8988T (cell line): ENCODE results near the gene ID4.

Source experiments
- DNase-seq: peaks from one replicate; pipeline ENCODE4 v3.0.0; 2011

Gene ID4

GRCh38 chr6:19836799-19837510, at the start of gene ID4:
Gene ID4, plus strand, starts transcription at chr6:19837370. Its CDS starts 385 bp downstream, at chr6:19837755.
- DNase-seq = no peak

DNA sequence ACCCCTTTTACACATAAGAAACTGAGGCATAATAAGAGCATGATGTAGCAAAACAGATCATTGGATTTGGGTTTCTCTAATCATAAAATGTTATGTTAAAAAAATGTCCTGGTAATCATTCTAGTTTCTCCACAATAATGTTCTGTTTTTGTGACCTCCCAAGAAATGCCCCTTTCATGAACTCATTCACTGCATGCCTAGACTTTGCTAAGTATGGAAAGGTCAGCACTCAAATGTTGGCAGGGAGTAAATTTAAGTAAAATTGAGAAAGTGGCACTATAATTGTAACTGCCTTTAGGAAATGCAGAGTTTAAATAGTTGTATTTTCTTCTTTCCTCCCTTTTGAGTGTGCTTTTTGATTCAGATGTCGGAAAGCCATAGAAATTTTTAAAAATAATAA, 48.5 kb upstream of the ID4 start:
- DNase-seq = no peak

GRCh38 chr6:19789100-19789803, 47.9 kb upstream of the ID4 start:
- no peak for DNase-seq

DNA sequence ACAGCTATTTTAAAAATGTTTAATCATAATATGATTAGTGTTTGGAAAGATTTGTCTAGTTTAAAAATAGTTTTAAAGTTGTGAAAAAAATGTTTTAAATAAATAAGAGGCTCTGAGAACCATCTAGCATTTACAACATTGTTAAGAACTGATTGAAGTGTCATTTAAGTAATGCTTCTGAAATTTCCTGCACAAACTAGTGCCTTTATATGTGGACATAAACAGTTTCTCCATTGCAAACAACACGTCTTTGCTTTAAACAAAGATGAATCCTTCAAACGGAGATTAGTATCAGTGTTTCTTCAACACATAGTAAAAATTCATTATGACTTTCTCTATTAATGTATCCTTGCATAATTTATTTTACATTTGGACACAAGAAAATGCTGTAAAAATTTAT, 45.9 kb upstream of the ID4 start:
- no peak for DNase-seq

GRCh38 chr6:19795211-19795610, 42.0 kb upstream of the ID4 start:
- no peak for DNase-seq

GRCh38 chr6:19796452-19796851, 40.7 kb upstream of the ID4 start:
- no peak for DNase-seq

DNA sequence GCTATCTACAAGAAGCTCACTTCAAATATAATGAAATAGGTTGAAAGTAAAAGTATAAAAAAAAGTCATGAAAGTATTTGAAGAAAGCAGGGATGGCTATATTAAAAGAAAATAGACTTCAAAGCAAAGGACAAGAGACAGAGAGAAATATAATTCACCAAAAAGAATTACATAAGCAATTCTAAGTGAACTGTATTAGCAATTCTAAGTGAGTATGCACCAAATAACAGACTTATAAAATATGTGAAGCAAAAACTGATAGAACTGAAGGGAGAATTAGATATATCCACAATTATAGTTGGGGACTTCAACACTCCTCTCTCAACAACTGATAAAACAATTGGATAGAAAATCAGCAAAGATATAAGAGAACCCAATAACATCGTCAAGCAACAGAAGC, 38.8 kb upstream of the ID4 start:
- no peak for DNase-seq

- DNase-seq = no peak
Observed at GRCh38 chr6:19802656-19803055, 34.5 kb upstream of the ID4 start.

DNA sequence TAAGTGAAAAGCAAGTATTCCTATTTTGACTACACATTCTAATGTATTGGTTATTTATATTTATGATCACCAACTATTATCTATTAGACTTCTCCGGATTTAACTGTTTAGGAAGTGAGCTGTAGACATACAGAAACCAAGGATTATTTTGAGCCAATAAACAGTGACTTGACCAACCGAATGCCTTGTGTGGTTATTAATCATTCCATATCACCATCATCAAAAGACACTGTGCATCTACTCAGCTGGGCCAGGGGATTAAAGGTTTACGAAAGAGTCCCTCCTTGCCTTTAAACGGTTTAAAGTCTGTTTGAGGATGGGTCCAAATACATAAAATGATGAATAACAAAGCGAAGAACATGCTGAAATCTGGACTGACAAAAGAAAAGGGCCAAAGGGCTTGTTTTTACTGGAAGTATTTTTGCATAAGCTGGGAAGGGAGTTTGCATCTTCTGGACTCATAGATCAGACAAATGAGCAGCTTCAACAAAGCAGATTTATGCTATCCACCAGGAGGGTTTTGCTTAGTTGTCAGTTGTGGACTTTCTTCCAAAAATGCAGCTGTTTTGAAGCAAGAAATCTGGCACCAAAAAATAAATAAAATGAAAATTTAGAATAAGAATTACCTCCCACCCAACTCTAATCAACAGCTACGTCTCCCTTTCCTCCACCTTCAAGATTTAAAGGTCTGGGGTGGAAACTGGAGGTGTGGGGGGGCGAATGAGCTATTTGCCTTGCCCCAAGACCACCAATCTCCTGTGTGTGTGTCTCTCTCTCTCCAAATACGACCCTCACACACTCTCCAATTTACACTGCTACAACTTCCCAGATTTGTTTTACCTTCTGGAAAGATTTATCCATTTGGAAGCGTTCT, 33.6 kb upstream of the ID4 start:
- DNase-seq = no peak

GRCh38 chr6:19804205-19805128, 32.7 kb upstream of the ID4 start:
- peak; percentile 56 for DNase-seq

DNA sequence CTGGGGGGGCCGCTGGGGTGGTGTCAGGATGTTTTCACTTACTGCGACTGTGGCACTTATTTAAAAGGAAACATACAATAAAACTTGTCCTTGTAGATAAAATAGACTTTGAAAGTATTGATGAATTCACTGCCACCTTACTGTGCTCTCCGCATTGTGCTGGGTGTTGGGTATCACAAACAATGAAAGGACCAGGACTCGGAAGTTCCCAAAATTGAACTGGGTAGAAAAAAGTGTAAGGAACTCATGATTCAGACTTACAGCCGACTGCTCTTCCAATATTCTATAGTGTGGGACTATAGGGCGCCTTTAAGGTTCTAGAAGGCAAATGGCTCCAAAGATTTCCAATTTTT, 32.1 kb upstream of the ID4 start:
- no peak for DNase-seq

DNA sequence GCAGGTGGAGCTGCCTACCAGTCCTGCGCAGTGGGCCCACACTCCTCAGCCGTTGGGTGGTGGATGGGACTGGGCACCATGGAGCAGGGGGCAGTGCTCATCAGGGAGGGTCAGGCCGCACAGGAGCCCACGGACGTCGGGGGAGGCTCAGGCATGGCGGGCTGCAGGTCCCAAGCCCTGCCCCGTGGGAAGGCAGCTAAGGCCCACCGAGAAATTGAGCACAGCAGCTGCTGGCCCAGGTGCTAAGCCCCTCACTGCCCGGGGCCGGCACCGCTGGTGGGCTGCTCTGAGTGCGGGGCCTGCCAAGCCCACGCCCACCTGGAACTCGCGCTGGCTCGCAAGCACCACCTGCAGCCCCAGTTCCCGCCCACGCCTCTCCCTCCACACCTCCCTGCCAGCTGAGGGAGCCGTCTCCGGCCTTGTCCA, 30.2 kb upstream of the ID4 start:
- no peak for DNase-seq

GRCh38 chr6:19811397-19812079, 25.6 kb upstream of the ID4 start:
- DNase-seq = no peak

DNA sequence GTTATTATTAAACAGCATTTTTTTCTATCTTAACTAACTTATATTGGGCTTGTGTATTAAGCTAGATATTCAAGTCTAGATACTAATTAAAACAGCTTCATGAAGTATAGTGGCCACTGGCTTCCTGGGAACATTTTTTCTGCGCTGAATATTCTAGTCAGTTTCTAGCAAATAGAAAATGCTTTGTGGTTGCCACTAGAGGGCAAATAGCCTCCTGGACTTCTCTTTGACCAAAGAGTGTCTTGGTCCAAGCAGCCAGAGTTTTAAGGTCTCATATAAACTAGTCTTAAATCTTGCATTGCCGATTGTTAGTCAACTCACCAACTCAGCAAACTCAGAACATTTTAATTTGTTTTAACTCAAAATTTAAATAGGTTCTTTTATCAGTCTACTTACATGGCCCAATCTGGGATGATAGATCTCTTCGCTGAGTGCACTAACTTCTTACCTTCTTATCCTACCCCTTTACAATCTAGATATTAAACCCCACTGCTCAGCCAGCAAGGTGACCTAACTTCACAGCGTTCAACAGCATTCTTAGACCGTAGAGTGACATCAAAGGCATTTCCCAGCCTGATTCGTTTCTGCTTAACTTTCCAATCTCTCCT, 24.6 kb upstream of the ID4 start:
- DNase-seq = no peak

GRCh38 chr6:19818805-19819204, 18.4 kb upstream of the ID4 start:
- no peak for DNase-seq

DNA sequence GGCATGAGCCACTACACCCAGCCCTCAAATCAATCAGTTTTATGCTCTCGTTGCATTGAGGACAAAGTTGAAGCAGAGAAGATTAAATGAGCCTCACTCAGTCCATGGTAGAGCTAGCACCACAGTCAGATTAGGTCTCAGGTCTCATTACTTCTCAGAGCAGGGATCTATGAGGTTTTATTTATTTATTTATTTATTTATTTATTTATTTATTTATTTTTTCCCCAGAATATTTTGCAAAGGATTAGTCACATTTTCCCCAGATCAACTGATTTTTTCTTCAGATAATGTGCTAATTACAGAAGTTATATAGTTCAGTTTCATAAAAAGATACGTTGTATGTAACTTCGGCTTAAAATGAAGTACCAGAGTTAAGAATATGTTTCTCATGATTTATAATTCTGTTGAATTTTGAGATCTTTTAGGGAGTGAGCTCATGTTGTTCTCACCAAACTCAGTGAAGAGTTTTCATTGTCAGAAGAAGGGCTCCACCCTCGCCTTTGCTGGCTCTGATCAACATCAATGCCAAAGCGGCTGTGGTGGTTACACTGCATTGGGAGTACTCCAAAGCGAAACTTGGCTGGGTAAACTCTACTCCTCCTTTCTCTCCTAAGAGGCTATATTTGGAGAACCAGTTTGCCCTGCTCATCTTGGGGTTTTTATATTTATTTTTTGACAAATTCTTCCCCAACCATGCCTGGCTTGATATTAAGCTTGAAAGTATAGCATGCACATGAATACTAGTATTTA, 12.9 kb upstream of the ID4 start:
- no peak for DNase-seq

DNA sequence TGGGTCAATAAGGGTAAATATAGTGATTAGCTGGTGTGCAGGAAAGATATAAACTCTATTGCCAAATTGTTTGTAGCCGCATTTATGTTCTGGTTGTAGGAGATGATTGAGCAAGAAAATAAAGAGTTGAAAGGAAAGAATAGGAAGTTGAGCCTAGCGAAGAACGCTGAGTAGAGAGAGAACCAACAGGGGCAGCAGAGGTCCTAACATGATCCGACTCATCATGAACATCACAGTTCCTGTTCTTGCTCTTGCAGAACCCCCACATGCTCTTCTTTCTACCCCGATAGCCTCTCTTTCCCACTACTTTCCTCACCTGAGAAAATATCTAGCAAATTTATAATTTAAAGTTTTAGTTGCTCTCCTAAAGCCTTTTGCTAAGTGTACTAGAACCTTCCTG, 9.9 kb upstream of the ID4 start:
- no peak for DNase-seq

DNA sequence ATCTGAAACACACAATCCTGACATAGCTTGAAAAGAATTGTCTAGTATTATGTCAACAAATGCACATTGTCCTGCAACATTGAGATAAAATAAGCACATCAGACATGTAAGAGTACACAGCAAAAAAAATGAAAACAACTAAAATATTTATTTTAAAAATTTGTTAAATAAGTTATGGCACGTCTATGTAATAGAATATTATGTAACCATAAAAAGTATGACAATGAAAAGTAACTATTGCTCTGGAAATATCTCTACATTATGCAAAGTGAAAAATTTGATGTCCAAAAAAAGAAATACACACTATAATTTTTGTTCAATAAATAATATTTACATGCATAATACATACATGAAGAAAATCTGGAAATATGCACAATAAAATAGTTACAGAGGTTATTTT, 9.3 kb upstream of the ID4 start:
- no peak for DNase-seq

DNA sequence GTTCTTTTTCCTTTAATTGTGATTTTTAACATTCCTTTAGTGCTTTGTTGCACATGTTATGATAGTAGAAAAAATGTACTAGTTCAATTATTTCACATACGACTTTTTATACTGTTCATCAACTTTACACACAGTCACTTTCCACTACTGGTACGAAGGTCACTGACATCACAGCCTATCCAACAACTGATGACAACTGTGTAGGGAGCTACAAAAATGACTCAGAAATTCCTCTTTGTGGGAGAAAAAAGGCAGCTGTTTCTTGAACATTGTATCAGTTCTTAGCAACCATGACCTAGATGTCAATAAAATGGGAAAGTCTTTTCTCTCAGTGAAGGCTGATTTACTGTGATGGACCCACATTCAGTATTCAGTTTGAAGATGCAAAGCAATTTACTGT, 7.0 kb upstream of the ID4 start:
- no peak for DNase-seq

DNA sequence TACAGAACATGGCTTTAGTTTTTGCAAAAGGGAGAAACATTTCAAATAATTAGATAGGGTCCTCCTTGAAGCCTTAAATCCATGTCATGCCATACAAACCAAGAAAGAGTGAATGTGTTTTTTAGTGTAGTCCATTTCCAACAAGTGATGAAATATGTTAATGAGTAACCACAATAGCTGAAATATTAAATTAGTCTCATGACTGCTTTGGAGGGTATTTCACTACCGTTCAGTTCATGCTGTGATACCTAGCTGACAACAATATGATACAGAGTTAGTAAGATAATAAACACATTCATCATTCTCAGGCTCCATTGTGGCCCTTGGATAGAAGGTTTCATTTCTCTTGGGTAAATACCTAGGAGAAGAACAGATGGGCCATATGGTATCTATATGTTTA, 5.8 kb upstream of the ID4 start:
- no peak for DNase-seq

GRCh38 chr6:19833947-19834346, 3.2 kb upstream of the ID4 start:
- DNase-seq = no peak
